Body of pancreas (tissue), 4 donors: Measurements from ENCODE around the gene PCDHGB6. TPM values are rescaled to one million over a fixed set of nuclear protein-coding genes. Genes with fewer than 3 reads are reported as not detected.

Experiments
- ATAC-seq: fragments of 150-250 bp; one replicate; pipeline ENCODE4 v1.9.1; 2016
- DNase-seq, 4 donors: peaks; one replicate each; pipeline ENCODE4 v3.0.0-alpha.2; 2019
- H3K27ac ChIP-seq, 4 donors: fragments of 200-600 bp; sonication (generic); 1 replicate in 3 of 4; 2 replicates in 1 of 4; pipeline versions ENCODE4 v1.5.1 to v1.6.1; 2016 to 2019; ENCODE audit warnings: mild to moderate bottlenecking in 1 of 4, mixed read lengths in 1 of 4, moderate library complexity in 1 of 4
- H3K27me3 ChIP-seq, 2 donors: fragments of 200-600 bp; sonication (generic); one replicate each; pipeline ENCODE4 v1.6.0; 2016; ENCODE audit warnings: mild to moderate bottlenecking in 1 of 2
- H3K36me3 ChIP-seq, 2 donors: fragments of 200-600 bp; sonication (generic); replicated peaks in 1 of 2; 2 replicates each; pipeline ENCODE4 v1.5.1; 2016; ENCODE audit warnings: low read depth in 2 of 2; ENCODE audit not compliant: insufficient read depth in 1 of 2
- H3K4me1 ChIP-seq: fragments of 200-600 bp; sonication (generic); one replicate; pipeline ENCODE4 v1.6.0; 2016
- H3K4me3 ChIP-seq, 2 donors: fragments of 200-600 bp; sonication (generic); 1 replicate in 1 of 2; 2 replicates in 1 of 2; pipeline ENCODE4 v1.5.1; 2016 to 2019
- H3K9me3 ChIP-seq, 3 donors: fragments of 200-600 bp; sonication (generic); 1 replicate in 2 of 3; 2 replicates in 1 of 3; pipeline ENCODE4 v1.5.1; 2016
- POLR2A ChIP-seq, 3 donors: fragments of 450-650 bp; IDR thresholded peaks; one replicate each; pipeline ENCODE4 v1.6.1; 2016; ENCODE audit warnings: antibody characterized with exemption in 3 of 3, mild to moderate bottlenecking in 2 of 3
- WGBS, 2 donors: methylation state at CpG; one replicate each; pipeline ENCODE4 v1.1.5; 2017; 5-methylcytosine and 5-hydroxymethylcytosine counted together
- intact Hi-C: fragments of 100-400 bp; cut with DNase I; formaldehyde crosslinking; loops from one replicate; pipeline ENCODE4 v1.15.1; 2023
- total RNA-seq, 2 donors: library from RNA; depleted of rRNA; stranded (reverse); fragments of >200 nt; gene quantifications; one replicate each; pipeline ENCODE4 v1.1.0, GENCODE V29; 2016
- TF ChIP-seq, protein P1 (sequence below), 7 experiments: fragments of 450-650 bp in 4 of 7; fragments of 200-600 bp in 3 of 7; sonication (generic) in 3 of 7; IDR thresholded peaks; one replicate each; pipeline ENCODE4 v1.5.1; 2016 to 2019; ENCODE audit warnings: antibody characterized with exemption in 7 of 7

PCDHGB6 gene
- total RNA-seq, 2 donors from 2014 or later: 4.6 to 8.0 TPM

DNA sequence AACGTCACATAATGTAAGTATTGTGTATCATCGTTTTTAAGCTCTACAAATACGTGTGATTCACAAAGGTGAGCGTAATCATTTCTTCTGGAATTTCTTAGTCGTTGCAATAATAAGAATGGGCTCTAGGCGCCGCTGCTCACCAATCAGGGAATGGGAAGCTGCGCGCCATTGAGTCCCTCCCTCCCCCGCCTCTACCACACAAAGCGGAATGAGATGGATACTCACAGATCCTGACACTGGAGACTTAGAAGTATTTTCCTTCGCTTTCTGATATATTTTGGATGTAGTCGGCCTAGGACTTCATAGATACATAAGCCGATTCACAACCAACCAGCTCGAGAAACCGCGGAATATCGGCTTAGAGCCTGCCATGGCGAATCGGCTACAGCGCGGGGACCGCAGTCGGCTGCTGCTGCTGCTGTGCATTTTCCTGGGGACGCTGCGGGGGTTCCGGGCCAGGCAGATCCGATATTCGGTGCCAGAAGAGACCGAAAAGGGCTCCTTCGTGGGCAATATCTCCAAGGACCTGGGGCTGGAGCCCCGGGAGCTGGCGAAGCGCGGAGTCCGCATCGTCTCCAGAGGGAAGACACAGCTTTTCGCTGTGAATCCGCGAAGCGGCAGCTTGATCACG lies 13.2 kb downstream of the PCDHGB6 start, which contains the start of gene PCDHGA11:
Gene PCDHGA11 (plus strand): TSS at position 197 of the 634 bp plus-strand sequence. CDS start 177 bp downstream, at position 374.
- Histone ChIP-seq H3K9me3 (peaks cover 0 to 79% (median 11%) of the 10 kb centered on the region in 3 donors), H3K4me1 (no peaks in the 10 kb centered on the region), H3K36me3 (no peaks in the 10 kb centered on the region), H3K27ac (no peak within 1 kb of the TSS), H3K27me3 (no peaks in the 10 kb centered on the region), H3K4me3 (no peak within 1 kb of the TSS)
- DNase-seq (peak in 1 of 4 donors; percentile 22), ATAC-seq (no peak)
- no peak for TF ChIP-seq POLR2A (IDR thresholded peaks at IDR 0.05)
- TF ChIP-seq, protein P1, sequence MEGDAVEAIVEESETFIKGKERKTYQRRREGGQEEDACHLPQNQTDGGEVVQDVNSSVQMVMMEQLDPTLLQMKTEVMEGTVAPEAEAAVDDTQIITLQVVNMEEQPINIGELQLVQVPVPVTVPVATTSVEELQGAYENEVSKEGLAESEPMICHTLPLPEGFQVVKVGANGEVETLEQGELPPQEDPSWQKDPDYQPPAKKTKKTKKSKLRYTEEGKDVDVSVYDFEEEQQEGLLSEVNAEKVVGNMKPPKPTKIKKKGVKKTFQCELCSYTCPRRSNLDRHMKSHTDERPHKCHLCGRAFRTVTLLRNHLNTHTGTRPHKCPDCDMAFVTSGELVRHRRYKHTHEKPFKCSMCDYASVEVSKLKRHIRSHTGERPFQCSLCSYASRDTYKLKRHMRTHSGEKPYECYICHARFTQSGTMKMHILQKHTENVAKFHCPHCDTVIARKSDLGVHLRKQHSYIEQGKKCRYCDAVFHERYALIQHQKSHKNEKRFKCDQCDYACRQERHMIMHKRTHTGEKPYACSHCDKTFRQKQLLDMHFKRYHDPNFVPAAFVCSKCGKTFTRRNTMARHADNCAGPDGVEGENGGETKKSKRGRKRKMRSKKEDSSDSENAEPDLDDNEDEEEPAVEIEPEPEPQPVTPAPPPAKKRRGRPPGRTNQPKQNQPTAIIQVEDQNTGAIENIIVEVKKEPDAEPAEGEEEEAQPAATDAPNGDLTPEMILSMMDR (IDR thresholded peaks at IDR 0.05): peak in 4 of 7 experiments; percentile 23 to 36 (median 26)
- 9 to 11% methylated on average over 25 to 42 of the region's 42 CpGs for WGBS, 2 donors
- intact Hi-C loops: no loop called here

DNA sequence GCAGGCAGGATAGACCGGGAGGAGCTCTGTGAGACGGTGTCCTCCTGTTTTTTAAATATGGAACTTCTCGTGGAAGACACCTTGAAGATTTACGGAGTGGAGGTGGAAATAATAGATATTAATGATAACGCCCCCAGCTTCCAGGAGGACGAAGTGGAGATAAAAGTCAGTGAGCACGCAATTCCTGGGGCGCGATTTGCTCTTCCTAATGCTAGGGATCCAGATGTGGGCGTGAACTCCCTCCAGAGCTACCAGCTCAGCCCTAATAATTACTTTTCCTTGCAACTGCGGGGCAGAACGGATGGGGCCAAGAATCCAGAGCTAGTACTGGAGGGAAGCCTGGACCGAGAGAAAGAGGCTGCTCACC lies 13.7 kb downstream of the PCDHGB6 start:
- Histone ChIP-seq H3K36me3 (no peaks in the 10 kb centered on the region), H3K27ac (no peak overlapping the region), H3K4me3 (no peak overlapping the region), H3K4me1 (no peaks in the 10 kb centered on the region), H3K27me3 (no peaks in the 10 kb centered on the region), H3K9me3 (peaks cover 0 to 84% (median 11%) of the 10 kb centered on the region in 3 donors)
- TF ChIP-seq POLR2A (IDR thresholded peaks at IDR 0.05): no peak
- TF ChIP-seq, protein P1 (IDR thresholded peaks at IDR 0.05): no peak
- no peak for ATAC-seq
- intact Hi-C loops: no loop called here
- no peak for DNase-seq
- 6 to 9% methylated on average over 12 to 13 of the region's 13 CpGs for WGBS, 2 donors

DNA sequence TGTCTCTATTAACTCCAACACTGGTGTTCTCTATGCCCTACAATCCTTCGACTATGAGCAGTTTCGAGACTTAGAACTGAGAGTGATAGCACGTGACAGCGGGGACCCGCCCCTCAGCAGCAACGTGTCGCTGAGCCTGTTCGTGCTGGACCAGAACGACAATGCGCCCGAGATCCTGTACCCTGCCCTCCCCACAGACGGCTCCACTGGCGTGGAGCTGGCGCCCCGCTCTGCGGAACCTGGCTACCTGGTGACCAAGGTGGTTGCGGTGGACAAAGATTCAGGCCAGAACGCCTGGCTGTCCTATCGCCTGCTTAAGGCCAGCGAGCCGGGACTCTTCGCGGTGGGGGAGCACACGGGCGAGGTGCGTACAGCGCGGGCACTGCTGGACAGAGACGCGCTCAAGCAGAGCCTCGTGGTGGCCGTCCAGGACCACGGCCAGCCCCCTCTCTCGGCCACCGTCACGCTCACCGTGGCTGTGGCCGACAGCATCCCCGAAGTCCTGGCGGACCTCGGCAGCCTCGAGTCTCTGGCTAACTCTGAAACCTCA lies 15.0 kb downstream of the PCDHGB6 start:
- no peak for DNase-seq
- no peak for TF ChIP-seq POLR2A (IDR thresholded peaks at IDR 0.05)
- TF ChIP-seq, protein P1 (IDR thresholded peaks at IDR 0.05): no peak
- WGBS, 2 donors: 11 to 37% methylated on average over 15 to 42 of the region's 42 CpGs
- H3K27me3 ChIP-seq: no peaks in the 10 kb centered on the region
- H3K9me3 ChIP-seq: peaks cover 0 to 92% (median 9%) of the 10 kb centered on the region in 3 donors
- H3K4me1 ChIP-seq: no peaks in the 10 kb centered on the region
- no peaks in the 10 kb centered on the region for H3K36me3 ChIP-seq
- ATAC-seq: no peak
- H3K27ac ChIP-seq: no peak overlapping the region
- intact Hi-C loops: no loop called here
- no peak overlapping the region for H3K4me3 ChIP-seq

DNA sequence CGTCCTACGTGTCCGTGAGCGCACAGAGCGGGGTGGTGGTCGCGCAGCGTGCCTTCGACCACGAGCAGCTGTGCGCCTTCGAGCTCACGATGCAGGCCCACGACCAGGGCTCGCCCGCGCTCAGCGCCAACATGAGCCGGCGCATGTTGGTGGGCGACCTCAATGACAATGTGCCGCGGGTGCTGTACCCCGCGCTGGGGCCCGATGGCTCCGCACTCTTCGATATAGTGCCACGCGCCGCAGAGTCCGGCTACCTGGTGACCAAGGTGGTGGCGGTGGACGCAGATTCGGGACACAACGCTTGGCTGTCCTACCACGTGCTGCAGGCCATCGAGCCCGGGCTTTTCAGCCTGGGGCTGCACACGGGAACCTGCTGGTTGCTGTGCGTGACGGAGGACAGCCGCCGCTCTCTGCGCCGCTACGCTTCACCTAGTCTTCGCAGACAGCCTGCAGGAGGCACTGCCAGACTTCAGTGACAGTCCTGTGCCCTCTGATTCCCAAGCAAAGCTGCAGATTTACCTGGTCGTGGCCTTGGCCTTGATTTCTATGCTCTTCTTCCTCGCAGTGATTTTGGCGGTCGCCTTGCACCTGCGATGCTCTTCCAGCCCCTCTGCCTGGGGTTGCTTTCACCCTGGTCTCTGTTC lies 20.1 kb downstream of the PCDHGB6 start:
- no peak for DNase-seq
- Histone ChIP-seq H3K27ac (no peak overlapping the region), H3K4me3 (no peak overlapping the region), H3K4me1 (no peaks in the 10 kb centered on the region), H3K36me3 (no peaks in the 10 kb centered on the region), H3K9me3 (peaks cover 0 to 79% (median 2%) of the 10 kb centered on the region in 3 donors), H3K27me3 (no peaks in the 10 kb centered on the region)
- intact Hi-C loops: no loop called here
- 22 to 25% methylated on average over 11 to 53 of the region's 53 CpGs for WGBS, 2 donors
- no peak for TF ChIP-seq POLR2A (IDR thresholded peaks at IDR 0.05)
- TF ChIP-seq, protein P1 (IDR thresholded peaks at IDR 0.05): no peak
- ATAC-seq: no peak
